DOHH2 (cell line): ENCODE results near the gene HHATL.

Experiments used
- CTCF ChIP-seq: fragments of 200-600 bp; sonication (generic); IDR thresholded peaks from one replicate; pipeline ENCODE4 v1.5.1; 2014; ENCODE audit warnings: antibody characterized with exemption, mild to moderate bottlenecking, low read depth, low read length; ENCODE audit not compliant: poor library complexity, severe bottlenecking
- EZH2phosphoT487 ChIP-seq: fragments of 200-600 bp; sonication (generic); IDR thresholded peaks from 2 replicates; pipeline ENCODE4 v1.6.1; 2017; ENCODE audit warnings: borderline replicate concordance, mild to moderate bottlenecking, antibody characterized with exemption, low read length, moderate library complexity, mixed read lengths

GRCh38 chr3:42736081-42736480 is 33.5 kb upstream of the HHATL start:
- TF ChIP-seq CTCF (no peak), EZH2phosphoT487 (no peak)
